Neural progenitor cell (in vitro differentiated cells): ENCODE data around the gene PRDM16.

ENCODE experiments used
- EZH2 ChIP-seq: fragments of 200-600 bp; sonication (generic); IDR thresholded peaks from 2 replicates; pipeline ENCODE4 v1.6.1; 2017; ENCODE audit warnings: antibody characterized with exemption, mild to moderate bottlenecking, moderate library complexity
- EZH2phosphoT487 ChIP-seq: fragments of 200-600 bp; sonication (generic); IDR thresholded peaks from 2 replicates; pipeline ENCODE4 v1.6.1; 2017; ENCODE audit warnings: antibody characterized with exemption
- TF ChIP-seq, protein P1 (sequence below): fragments of 200-600 bp; sonication (generic); IDR thresholded peaks from 2 replicates; pipeline ENCODE4 v1.5.1; 2017; ENCODE audit warnings: antibody characterized with exemption, mild to moderate bottlenecking

- TF ChIP-seq, protein P1, sequence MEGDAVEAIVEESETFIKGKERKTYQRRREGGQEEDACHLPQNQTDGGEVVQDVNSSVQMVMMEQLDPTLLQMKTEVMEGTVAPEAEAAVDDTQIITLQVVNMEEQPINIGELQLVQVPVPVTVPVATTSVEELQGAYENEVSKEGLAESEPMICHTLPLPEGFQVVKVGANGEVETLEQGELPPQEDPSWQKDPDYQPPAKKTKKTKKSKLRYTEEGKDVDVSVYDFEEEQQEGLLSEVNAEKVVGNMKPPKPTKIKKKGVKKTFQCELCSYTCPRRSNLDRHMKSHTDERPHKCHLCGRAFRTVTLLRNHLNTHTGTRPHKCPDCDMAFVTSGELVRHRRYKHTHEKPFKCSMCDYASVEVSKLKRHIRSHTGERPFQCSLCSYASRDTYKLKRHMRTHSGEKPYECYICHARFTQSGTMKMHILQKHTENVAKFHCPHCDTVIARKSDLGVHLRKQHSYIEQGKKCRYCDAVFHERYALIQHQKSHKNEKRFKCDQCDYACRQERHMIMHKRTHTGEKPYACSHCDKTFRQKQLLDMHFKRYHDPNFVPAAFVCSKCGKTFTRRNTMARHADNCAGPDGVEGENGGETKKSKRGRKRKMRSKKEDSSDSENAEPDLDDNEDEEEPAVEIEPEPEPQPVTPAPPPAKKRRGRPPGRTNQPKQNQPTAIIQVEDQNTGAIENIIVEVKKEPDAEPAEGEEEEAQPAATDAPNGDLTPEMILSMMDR, result no peak
- TF ChIP-seq EZH2phosphoT487, result no peak
- no peak for TF ChIP-seq EZH2
Measured at GRCh38 chr1:3454811-3455618, 386.0 kb downstream of the PRDM16 start.
